Stimulated activated CD4-positive, alpha-beta T cell treated with anti-CD3 and anti-CD28 coated beads, TNF-alpha, amount 100 ng/mL, for 1 hour (primary cell): ENCODE measurements around the gene TMEM242.
A peak's percentile ranks its signal among the peaks of the same experiment; 100 is the strongest.

Experiments
- DNase-seq, 3 donors: peaks; one replicate each; pipeline ENCODE4 v3.0.0-alpha.2; 2020; ENCODE audit warnings: low read depth in 3 of 3, low spot score in 1 of 3

TMEM242 gene

GRCh38 chr6:157290797-157291196, 32.5 kb downstream of the TMEM242 start:
- DNase-seq = no peak

- no peak for DNase-seq
Observed at GRCh38 chr6:157289764-157290163, 33.6 kb downstream of the TMEM242 start.

- no peak for DNase-seq
Observed at GRCh38 chr6:157288575-157288974, 34.7 kb downstream of the TMEM242 start.

GRCh38 chr6:157287923-157288322, 35.4 kb downstream of the TMEM242 start:
- DNase-seq = no peak

GRCh38 chr6:157287247-157287850, 36.0 kb downstream of the TMEM242 start:
- no peak for DNase-seq

- no peak for DNase-seq
Observed at GRCh38 chr6:157285422-157285779, 37.9 kb downstream of the TMEM242 start.

GRCh38 chr6:157284738-157285421, 38.4 kb downstream of the TMEM242 start:
- DNase-seq = no peak

- no peak for DNase-seq
Observed at GRCh38 chr6:157283900-157284737, 39.2 kb downstream of the TMEM242 start.

- DNase-seq = no peak
Observed at GRCh38 chr6:157283330-157283898, 39.9 kb downstream of the TMEM242 start.

- no peak for DNase-seq
Observed at GRCh38 chr6:157282284-157282683, 41.0 kb downstream of the TMEM242 start.

GRCh38 chr6:157281570-157281969, 41.7 kb downstream of the TMEM242 start:
- DNase-seq = no peak

- DNase-seq = no peak
Observed at GRCh38 chr6:157280947-157281346, 42.4 kb downstream of the TMEM242 start.

- no peak for DNase-seq
Observed at GRCh38 chr6:157280157-157280556, 43.2 kb downstream of the TMEM242 start.

GRCh38 chr6:157278171-157278570, 45.1 kb downstream of the TMEM242 start:
- DNase-seq = no peak

GRCh38 chr6:157276731-157277130, 46.6 kb downstream of the TMEM242 start:
- no peak for DNase-seq

- no peak for DNase-seq
Observed at GRCh38 chr6:157276134-157276532, 47.2 kb downstream of the TMEM242 start.

- peak; percentile 56 to 73 (median 59) for DNase-seq
Observed at GRCh38 chr6:157274471-157275226, 48.7 kb downstream of the TMEM242 start.

- peak in 2 of 3 donors; percentile 17 to 51 for DNase-seq
Observed at GRCh38 chr6:157273756-157274470, 49.4 kb downstream of the TMEM242 start.

GRCh38 chr6:157272866-157273755, 50.2 kb downstream of the TMEM242 start:
- DNase-seq = no peak
